Sciatic nerve (tissue), 2 donors: ENCODE data around the gene HCRT. TPM values are rescaled to one million over a fixed set of nuclear protein-coding genes. Genes with fewer than 3 reads are reported as not detected.
A peak's percentile ranks its signal among the peaks of the same experiment; 100 is the strongest.
"Not testable (repeated sequence)": the region's sequence is repeated elsewhere in the genome, so short reads cannot be mapped to it uniquely, and the experiment has no call there.

Experiments
- ATAC-seq: fragments of 200-7000 bp; cut with Tn5 transposase; one replicate; pipeline ENCODE4 v1.9.1; 2020; ENCODE audit warnings: mild to moderate bottlenecking, moderate library complexity
- DNase-seq: peaks from one replicate; pipeline ENCODE4 v3.0.0-alpha.2; 2020; ENCODE audit warnings: low spot score
- intact Hi-C: fragments of 100-400 bp; cut with DNase I; formaldehyde crosslinking; loops from one replicate; pipeline ENCODE4 v1.14.2; 2022
- total RNA-seq: library from RNA; stranded (reverse); fragmentation: NEBNext Ultra II Directional; extraction: Animal tissue kit (Norgen Biotek cat#: 25700); gene quantifications from one replicate; pipeline ENCODE4 v1.2.1, GENCODE V29; 2021
- donor health status: DM: no; HTN: no; CAD: no.
- donor health status: DM: no; HTN: no; CAD: no.

The HCRT gene
- total RNA-seq, 1 donor from 2014 or later: not detected

GRCh38 chr17:42155614-42156045 is 29.6 kb downstream of the HCRT start:
- DNase-seq (no peak), ATAC-seq (no peak)
- intact Hi-C loops: no loop called here

GRCh38 chr17:42153919-42154742 is 31.1 kb downstream of the HCRT start:
- intact Hi-C loops: no loop called here
- ATAC-seq (no peak), DNase-seq (no peak)

- intact Hi-C loops: no loop called here
- DNase-seq: no peak
- no peak for ATAC-seq
Observed at GRCh38 chr17:42146911-42147607, 38.2 kb downstream of the HCRT start.

- intact Hi-C loops, ATAC-seq, DNase-seq: not testable (repeated sequence)
Observed at GRCh38 chr17:42143138-42143537, 42.1 kb downstream of the HCRT start.

- ATAC-seq (no peak), DNase-seq (no peak)
- intact Hi-C loops: no loop called here
Observed at GRCh38 chr17:42142371-42142896, 42.8 kb downstream of the HCRT start.

GRCh38 chr17:42141382-42141781 is 43.9 kb downstream of the HCRT start:
- ATAC-seq: peak; percentile 46
- intact Hi-C loops: no loop called here
- no peak for DNase-seq

GRCh38 chr17:42140690-42141089 is 44.6 kb downstream of the HCRT start:
- DNase-seq, ATAC-seq, intact Hi-C loops: not testable (repeated sequence)

- DNase-seq (no peak), ATAC-seq (peak; percentile 41)
- intact Hi-C loops: no loop called here
Observed at GRCh38 chr17:42138749-42139492, 46.3 kb downstream of the HCRT start.

GRCh38 chr17:42136654-42137051 is 48.6 kb downstream of the HCRT start:
- intact Hi-C loops: no loop called here
- no peak for ATAC-seq
- DNase-seq: no peak

- ATAC-seq: peak; percentile 64
- intact Hi-C loops: no loop called here
Observed at GRCh38 chr17:42135664-42136653, 49.3 kb downstream of the HCRT start.

GRCh38 chr17:42135151-42135550 is 50.1 kb downstream of the HCRT start:
- no peak for ATAC-seq
- intact Hi-C loops: no loop called here
- no peak for DNase-seq

More at GRCh38 chr17:42135664-42136653, 49.3 kb downstream of the HCRT start:
- DNase-seq: no peak

Other genes with a start within 250 kb of the HCRT start
- 393 TPM for gene CNP, start 218.7 kb downstream of the HCRT start, total RNA-seq
- 95.0 TPM for gene DNAJC7, start 168.0 kb downstream of the HCRT start, total RNA-seq
- gene NKIRAS2, start 165.4 kb downstream of the HCRT start, total RNA-seq: 18.9 TPM
- gene C17orf113, start 134.9 kb downstream of the HCRT start, total RNA-seq: 2.9 TPM
- gene ZNF385C, start 87.0 kb downstream of the HCRT start, total RNA-seq: 3.0 TPM
- gene DHX58, start 72.7 kb downstream of the HCRT start, total RNA-seq: 24.8 TPM
- gene KAT2A, start 64.1 kb downstream of the HCRT start, total RNA-seq: 58.0 TPM
- gene HSPB9, start 62.6 kb downstream of the HCRT start, total RNA-seq: not detected
- gene RAB5C, start 30.5 kb downstream of the HCRT start, total RNA-seq: 96.1 TPM
- gene KCNH4, start 4.3 kb downstream of the HCRT start, total RNA-seq: 0.36 TPM
- gene GHDC, start 9.0 kb upstream of the HCRT start, total RNA-seq: 22.7 TPM
- 90.8 TPM for gene STAT5B, start 90.9 kb upstream of the HCRT start, total RNA-seq
- 55.6 TPM for gene STAT5A, start 103.0 kb upstream of the HCRT start, total RNA-seq
- 284 TPM for gene STAT3, start 203.0 kb upstream of the HCRT start, total RNA-seq
- 608 TPM for gene CAVIN1, start 237.8 kb upstream of the HCRT start, total RNA-seq